Type B pancreatic cell (in vitro differentiated cells): ENCODE data around the gene ZFPL1. TPM values are rescaled to one million over a fixed set of nuclear protein-coding genes. Genes with fewer than 3 reads are reported as not detected.

Source experiments
- DNase-seq: peaks from one replicate; pipeline ENCODE4 v3.0.0; 2021; ENCODE audit warnings: mixed read lengths; ENCODE audit not compliant: unreplicated experiment; ENCODE audit errors: extremely low spot score
- H3K27ac Mint-ChIP-seq: 2 replicates; pipeline ENCODE4 v1.8.0; 2021; ENCODE audit warnings: mild to moderate bottlenecking, mixed read lengths
- H3K27me3 Mint-ChIP-seq: 2 replicates; pipeline ENCODE4 v1.8.0; 2021; ENCODE audit warnings: mixed read lengths
- H3K36me3 Mint-ChIP-seq: 2 replicates; pipeline ENCODE4 v1.8.0; 2021; ENCODE audit warnings: mixed read lengths
- H3K4me1 Mint-ChIP-seq: one replicate; pipeline ENCODE4 v1.8.0; 2021; ENCODE audit warnings: mixed read lengths; ENCODE audit not compliant: unreplicated experiment
- H3K4me3 Mint-ChIP-seq: 2 replicates; pipeline ENCODE4 v1.8.0; 2021; ENCODE audit warnings: mild to moderate bottlenecking, mixed read lengths
- H3K9me3 Mint-ChIP-seq: 2 replicates; pipeline ENCODE4 v1.8.0; 2021; ENCODE audit warnings: mixed read lengths
- CTCF ChIP-seq: fragments of 200-600 bp; sonication (generic); conservative IDR thresholded peaks from 2 replicates; pipeline ENCODE4 v1.5.0; 2021; ENCODE audit warnings: antibody characterized with exemption, mild to moderate bottlenecking
- total RNA-seq: library from RNA; stranded (reverse); gene quantifications from 2 replicates; pipeline ENCODE4 v1.2.1, GENCODE V29; 2021; ENCODE audit warnings: low replicate concordance

ZFPL1 gene
- total RNA-seq, 1 donor from 2014 or later, result 35.9 TPM

DNA sequence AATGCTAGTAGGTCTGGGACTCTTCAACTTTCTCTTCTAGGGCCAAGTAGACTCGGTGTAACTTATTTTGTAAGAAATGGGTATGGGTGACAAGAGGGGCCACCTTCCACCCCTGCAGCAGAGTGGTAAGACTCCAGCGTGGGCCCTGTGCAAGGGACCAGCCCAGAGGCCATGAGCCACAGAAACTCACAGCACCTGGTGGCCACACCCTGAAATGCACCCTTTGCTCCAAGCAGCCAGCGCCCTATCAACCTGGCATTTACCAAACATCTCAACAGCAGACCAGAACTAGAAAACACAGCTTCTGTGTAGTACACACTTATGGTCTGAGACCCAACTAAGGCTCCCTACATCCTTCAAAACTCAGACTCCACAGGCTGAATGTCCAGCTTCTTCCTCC is 5.9 kb upstream of the ZFPL1 start:
- peak; percentile 70 for TF ChIP-seq CTCF
- no peaks in the 10 kb centered on the region for H3K27me3 Mint-ChIP-seq
- H3K4me3 Mint-ChIP-seq, result no peak overlapping the region
- no peak for DNase-seq
- peak overlapping the region; percentile 71 for H3K27ac Mint-ChIP-seq
- H3K9me3 Mint-ChIP-seq, result no peaks in the 10 kb centered on the region
- peaks cover 10% of the 10 kb centered on the region for H3K4me1 Mint-ChIP-seq
- peaks cover 7% of the 10 kb centered on the region for H3K36me3 Mint-ChIP-seq

DNA sequence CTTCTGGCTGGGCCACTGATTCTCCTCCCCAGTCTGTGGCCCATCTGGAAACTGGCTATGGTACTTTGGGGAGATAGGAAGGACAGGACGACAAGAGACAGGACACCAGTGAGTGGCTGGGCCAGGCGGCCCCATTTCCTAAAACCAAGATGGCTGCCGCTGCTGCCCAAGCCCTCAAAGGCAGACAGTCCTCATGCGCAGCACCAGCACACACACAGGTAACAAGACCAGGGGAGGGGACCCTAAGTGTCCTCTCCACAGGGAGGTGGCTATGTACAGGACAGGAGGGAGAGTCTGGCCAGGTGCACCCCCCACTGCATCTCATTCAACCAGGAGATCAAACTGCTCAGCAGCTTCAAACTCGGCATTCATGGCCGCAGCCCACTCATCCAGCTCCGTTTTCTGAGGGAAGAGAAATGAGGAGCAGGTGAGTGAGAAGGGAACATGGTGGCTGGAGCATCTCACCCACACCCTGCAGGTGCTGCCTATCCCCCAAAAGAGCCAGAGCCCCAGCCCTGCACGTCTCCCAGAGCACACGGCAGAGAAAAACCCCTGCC is 5.2 kb upstream of the ZFPL1 start:
- peaks cover 7% of the 10 kb centered on the region for H3K36me3 Mint-ChIP-seq
- no peak for DNase-seq
- TF ChIP-seq CTCF, result no peak
- H3K27me3 Mint-ChIP-seq, result no peaks in the 10 kb centered on the region
- no peak overlapping the region for H3K4me3 Mint-ChIP-seq
- H3K9me3 Mint-ChIP-seq, result no peaks in the 10 kb centered on the region
- peak overlapping the region; percentile 71 for H3K27ac Mint-ChIP-seq
- H3K4me1 Mint-ChIP-seq, result peaks cover 14% of the 10 kb centered on the region

DNA sequence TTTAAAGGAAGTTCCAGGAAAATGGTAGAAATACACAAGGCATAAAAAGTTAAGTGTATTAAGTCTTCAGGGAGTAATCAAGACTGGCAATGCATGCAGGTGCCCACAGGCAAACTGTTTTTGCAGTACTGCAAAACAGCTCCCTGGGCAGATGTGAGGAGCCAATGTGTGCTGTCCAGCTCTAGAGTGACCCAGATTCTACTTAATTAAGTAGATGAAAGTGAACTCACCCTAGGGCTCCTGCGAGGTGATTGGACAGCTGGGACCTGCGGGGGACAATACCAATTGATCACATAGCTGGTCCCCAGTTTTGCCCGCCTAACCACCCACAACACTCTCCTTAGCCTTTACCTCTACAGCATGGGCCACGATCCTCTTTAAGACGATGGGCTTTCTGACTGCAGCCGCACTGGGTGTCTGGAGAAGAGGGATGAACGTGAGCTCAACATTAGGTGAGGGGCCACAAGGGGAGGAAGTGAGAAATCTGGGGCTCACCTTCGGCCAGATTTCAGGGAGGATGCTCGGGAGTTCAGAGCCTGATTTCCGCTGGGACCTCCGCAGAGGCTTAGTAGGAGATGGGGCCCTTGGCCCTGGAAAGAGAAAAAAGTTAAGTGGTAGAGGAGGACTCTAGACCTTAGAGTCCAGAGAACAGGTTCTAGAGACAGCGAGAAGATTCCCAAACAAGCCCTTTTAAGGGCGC is 738 bp upstream of the ZFPL1 start:
- peak overlapping the region; percentile 96 for H3K4me3 Mint-ChIP-seq
- peak overlapping the region; percentile 70 for H3K27ac Mint-ChIP-seq
- TF ChIP-seq CTCF, result no peak
- H3K36me3 Mint-ChIP-seq, result peaks cover 9% of the 10 kb centered on the region
- DNase-seq, result no peak
- H3K4me1 Mint-ChIP-seq, result peaks cover 11% of the 10 kb centered on the region
- no peaks in the 10 kb centered on the region for H3K27me3 Mint-ChIP-seq
- no peaks in the 10 kb centered on the region for H3K9me3 Mint-ChIP-seq

DNA sequence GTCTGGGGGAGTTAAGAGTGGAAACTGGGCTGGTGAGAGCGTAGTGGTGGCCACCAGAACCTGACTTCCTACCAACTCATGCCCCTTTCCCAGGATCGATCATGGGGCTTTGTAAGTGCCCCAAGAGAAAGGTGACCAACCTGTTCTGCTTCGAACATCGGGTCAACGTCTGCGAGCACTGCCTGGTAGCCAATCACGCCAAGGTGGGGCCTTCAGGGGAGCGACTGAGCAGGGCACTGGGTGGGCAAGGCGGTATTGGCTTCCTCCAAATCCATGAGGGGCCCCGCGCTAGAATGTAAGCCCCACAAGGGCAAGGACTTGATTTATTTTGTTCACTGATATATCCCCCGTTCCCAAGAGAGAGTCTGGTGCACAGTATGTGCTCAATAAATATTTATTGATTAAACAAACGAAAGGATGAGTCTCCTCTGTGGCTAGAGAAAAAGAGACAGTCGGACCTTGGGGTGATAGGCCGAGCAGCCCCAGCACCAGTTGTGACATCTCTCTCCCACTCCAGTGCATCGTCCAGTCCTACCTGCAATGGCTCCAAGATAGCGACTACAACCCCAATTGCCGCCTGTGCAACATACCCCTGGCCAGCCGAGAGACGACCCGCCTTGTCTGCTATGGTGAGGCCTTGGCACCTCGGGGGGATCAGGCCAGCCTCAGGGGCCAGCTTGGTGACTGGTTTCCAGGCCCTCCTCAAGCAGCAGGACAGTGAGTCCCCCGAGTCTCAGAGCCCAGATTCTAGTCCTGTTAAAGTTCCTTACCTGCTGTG is 765 bp downstream of the ZFPL1 start:
- Mint-ChIP-seq H3K36me3 (peaks cover 15% of the 10 kb centered on the region), H3K27ac (peak overlapping the region; percentile 70), H3K9me3 (no peaks in the 10 kb centered on the region), H3K4me3 (peak overlapping the region; percentile 96), H3K4me1 (peaks cover 10% of the 10 kb centered on the region), H3K27me3 (no peaks in the 10 kb centered on the region)
- no peak for DNase-seq
- no peak for TF ChIP-seq CTCF

- Mint-ChIP-seq H3K27me3 (no peaks in the 10 kb centered on the region), H3K4me3 (peak overlapping the region; percentile 96), H3K4me1 (peaks cover 10% of the 10 kb centered on the region), H3K36me3 (peaks cover 12% of the 10 kb centered on the region), H3K9me3 (no peaks in the 10 kb centered on the region), H3K27ac (peak overlapping the region; percentile 70)
- TF ChIP-seq CTCF, result no peak
- DNase-seq, result no peak
These were observed 1.4 kb downstream of the ZFPL1 start for GRCh38 chr11:65085446-65085845.
